Esophagus muscularis mucosa (tissue), 4 donors: ENCODE data around the gene GRIK3. TPM values are rescaled to one million over a fixed set of nuclear protein-coding genes. Genes with fewer than 3 reads are reported as not detected.

Experiments used
- DNase-seq: peaks from one replicate; pipeline ENCODE4 v3.0.0-alpha.2; 2017; ENCODE audit errors: extremely low spot score
- H3K27ac ChIP-seq, 4 donors: fragments of 200-600 bp; sonication (generic); replicated peaks in 1 of 4; 1 replicate in 3 of 4; 2 replicates in 1 of 4; pipeline ENCODE4 v1.5.1; 2016 to 2019; ENCODE audit warnings: mild to moderate bottlenecking in 1 of 4
- H3K27me3 ChIP-seq, 4 donors: fragments of 200-600 bp; sonication (generic); one replicate each; pipeline versions ENCODE4 v1.5.1 to v1.6.0; 2016 to 2019
- H3K36me3 ChIP-seq, 4 donors: fragments of 200-600 bp; sonication (generic); one replicate each; pipeline ENCODE4 v1.5.1; 2016 to 2019
- H3K4me1 ChIP-seq, 4 donors: fragments of 200-600 bp; sonication (generic); one replicate each; pipeline ENCODE4 v1.5.1; 2016 to 2019
- H3K4me3 ChIP-seq, 4 donors: fragments of 200-600 bp; sonication (generic); 1 replicate in 2 of 4; 2 replicates in 2 of 4; pipeline ENCODE4 v1.5.1; 2016 to 2019; ENCODE audit warnings: mild to moderate bottlenecking in 4 of 4, moderate library complexity in 1 of 4
- H3K9me3 ChIP-seq, 4 donors: fragments of 200-600 bp; sonication (generic); 1 replicate in 3 of 4; 2 replicates in 1 of 4; pipeline ENCODE4 v1.5.1; 2016 to 2019
- EP300 ChIP-seq: sonication (generic); formaldehyde crosslinking; IDR thresholded peaks from one replicate; pipeline ENCODE4 v1.6.1; 2017; ENCODE audit warnings: antibody characterized with exemption
- POLR2A ChIP-seq: fragments of 450-650 bp; IDR thresholded peaks from one replicate; pipeline ENCODE4 v1.6.1; 2017; ENCODE audit warnings: antibody characterized with exemption, moderate library complexity, mild to moderate bottlenecking, low read depth
- POLR2AphosphoS5 ChIP-seq, 2 donors: sonication (generic); formaldehyde crosslinking; IDR thresholded peaks; one replicate each; pipeline ENCODE4 v1.6.1; 2017; ENCODE audit warnings: antibody characterized with exemption in 2 of 2
- WGBS: methylation state at CpG from one replicate; pipeline ENCODE4 v1.1.5; 2018; 5-methylcytosine and 5-hydroxymethylcytosine counted together
- intact Hi-C: fragments of 100-400 bp; cut with DNase I; formaldehyde crosslinking; loops from one replicate; pipeline ENCODE4 v1.15.1; 2023
- total RNA-seq, 4 donors: library from RNA; depleted of rRNA; stranded (reverse); fragments of >200 nt; gene quantifications; one replicate each; pipeline versions ENCODE4 v1.1.0 to v1.2.1, GENCODE V29; 2016
- TF ChIP-seq, protein P1 (sequence below), 3 experiments: fragments of 200-600 bp in 2 of 3; fragments of 450-650 bp in 1 of 3; sonication (generic) in 2 of 3; IDR thresholded peaks; one replicate each; pipeline ENCODE4 v1.5.1; 2017 to 2019; ENCODE audit warnings: antibody characterized with exemption in 3 of 3, mild to moderate bottlenecking in 2 of 3, moderate library complexity in 1 of 3

GRIK3 gene
- total RNA-seq, 4 donors from 2014 or later: 5.3 to 7.9 (median 6.6) TPM

- Histone ChIP-seq H3K4me1 (no peaks in the 10 kb centered on the region), H3K4me3 (no peak overlapping the region), H3K36me3 (no peaks in the 10 kb centered on the region), H3K27ac (no peak overlapping the region), H3K27me3 (peaks cover 0 to 51% (median 2%) of the 10 kb centered on the region in 4 donors), H3K9me3 (no peaks in the 10 kb centered on the region)
- TF ChIP-seq POLR2AphosphoS5 (IDR thresholded peaks at IDR 0.05) (no peak), POLR2A (no peak), EP300 (no peak)
- TF ChIP-seq, protein P1, sequence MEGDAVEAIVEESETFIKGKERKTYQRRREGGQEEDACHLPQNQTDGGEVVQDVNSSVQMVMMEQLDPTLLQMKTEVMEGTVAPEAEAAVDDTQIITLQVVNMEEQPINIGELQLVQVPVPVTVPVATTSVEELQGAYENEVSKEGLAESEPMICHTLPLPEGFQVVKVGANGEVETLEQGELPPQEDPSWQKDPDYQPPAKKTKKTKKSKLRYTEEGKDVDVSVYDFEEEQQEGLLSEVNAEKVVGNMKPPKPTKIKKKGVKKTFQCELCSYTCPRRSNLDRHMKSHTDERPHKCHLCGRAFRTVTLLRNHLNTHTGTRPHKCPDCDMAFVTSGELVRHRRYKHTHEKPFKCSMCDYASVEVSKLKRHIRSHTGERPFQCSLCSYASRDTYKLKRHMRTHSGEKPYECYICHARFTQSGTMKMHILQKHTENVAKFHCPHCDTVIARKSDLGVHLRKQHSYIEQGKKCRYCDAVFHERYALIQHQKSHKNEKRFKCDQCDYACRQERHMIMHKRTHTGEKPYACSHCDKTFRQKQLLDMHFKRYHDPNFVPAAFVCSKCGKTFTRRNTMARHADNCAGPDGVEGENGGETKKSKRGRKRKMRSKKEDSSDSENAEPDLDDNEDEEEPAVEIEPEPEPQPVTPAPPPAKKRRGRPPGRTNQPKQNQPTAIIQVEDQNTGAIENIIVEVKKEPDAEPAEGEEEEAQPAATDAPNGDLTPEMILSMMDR (IDR thresholded peaks at IDR 0.05): no peak
- intact Hi-C loops: no loop called here
- 76% methylated on average over 7 of the region's 7 CpGs for WGBS
- no peak for DNase-seq
These were observed 18.6 kb downstream of the GRIK3 start for GRCh38 chr1:37015713-37016112.

DNA sequence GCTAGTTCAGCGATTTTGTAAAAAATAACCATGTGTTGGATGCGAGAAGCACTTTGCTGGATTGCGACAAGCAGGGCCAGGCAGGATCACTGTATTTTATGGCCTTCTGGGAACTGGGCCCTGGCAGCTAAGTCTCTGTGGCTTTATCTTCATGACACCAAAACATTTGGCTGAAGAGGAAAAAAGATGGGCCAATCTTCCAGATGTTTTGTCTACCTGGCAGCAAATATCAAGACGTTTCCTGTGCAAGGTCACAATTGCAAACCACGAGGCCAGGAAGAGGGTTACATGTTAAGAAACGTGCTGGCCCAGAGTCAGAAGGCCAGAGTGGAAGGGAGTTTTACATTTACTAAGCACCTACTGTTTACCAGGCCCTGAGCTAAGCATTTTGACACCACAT lies 22.1 kb downstream of the GRIK3 start:
- H3K36me3 ChIP-seq: no peaks in the 10 kb centered on the region
- 50% methylated on average over 6 of the region's 6 CpGs for WGBS
- TF ChIP-seq POLR2A: no peak
- TF ChIP-seq, protein P1 (IDR thresholded peaks at IDR 0.05): no peak
- TF ChIP-seq EP300: no peak
- no peak for TF ChIP-seq POLR2AphosphoS5 (IDR thresholded peaks at IDR 0.05)
- intact Hi-C loops: no loop called here
- peaks cover 0 to 37% (median 2%) of the 10 kb centered on the region in 4 donors for H3K27me3 ChIP-seq
- no peak for DNase-seq
- H3K9me3 ChIP-seq: no peaks in the 10 kb centered on the region
- H3K4me3 ChIP-seq: no peak overlapping the region
- no peak overlapping the region for H3K27ac ChIP-seq
- H3K4me1 ChIP-seq: no peaks in the 10 kb centered on the region

GRCh38 chr1:37010011-37010410 lies 24.3 kb downstream of the GRIK3 start:
- Histone ChIP-seq H3K9me3 (no peaks in the 10 kb centered on the region), H3K4me1 (peaks cover 0 to 6% (median 0%) of the 10 kb centered on the region in 4 donors), H3K4me3 (no peak overlapping the region), H3K27ac (no peak overlapping the region), H3K27me3 (peaks cover 0 to 26% (median 2%) of the 10 kb centered on the region in 4 donors), H3K36me3 (no peaks in the 10 kb centered on the region)
- no peak for DNase-seq
- no peak for TF ChIP-seq POLR2A
- TF ChIP-seq, protein P1 (IDR thresholded peaks at IDR 0.05): no peak
- TF ChIP-seq POLR2AphosphoS5 (IDR thresholded peaks at IDR 0.05): no peak
- no peak for TF ChIP-seq EP300
- intact Hi-C loops: no loop called here
- 49% methylated on average over 4 of the region's 4 CpGs for WGBS

GRCh38 chr1:37009521-37009920 lies 24.8 kb downstream of the GRIK3 start:
- TF ChIP-seq, protein P1 (IDR thresholded peaks at IDR 0.05): no peak
- TF ChIP-seq POLR2A (no peak), EP300 (no peak), POLR2AphosphoS5 (IDR thresholded peaks at IDR 0.05) (no peak)
- WGBS: 35% methylated on average over 5 of the region's 5 CpGs
- Histone ChIP-seq H3K4me3 (no peak overlapping the region), H3K27ac (no peak overlapping the region), H3K4me1 (peaks cover 0 to 6% (median 0%) of the 10 kb centered on the region in 4 donors), H3K36me3 (no peaks in the 10 kb centered on the region), H3K9me3 (no peaks in the 10 kb centered on the region), H3K27me3 (peaks cover 0 to 26% (median 2%) of the 10 kb centered on the region in 4 donors)
- intact Hi-C loops: no loop called here
- no peak for DNase-seq
